NCI-H2029 treated with DMSO at 0.1 percent for 48 hours (cell line): ENCODE results near the gene ZACN.

Source experiments
- DNase-seq: peaks from one replicate; lab custom pipeline; 2025; lab: John Stamatoyannopoulos, UW

The ZACN gene

DNA sequence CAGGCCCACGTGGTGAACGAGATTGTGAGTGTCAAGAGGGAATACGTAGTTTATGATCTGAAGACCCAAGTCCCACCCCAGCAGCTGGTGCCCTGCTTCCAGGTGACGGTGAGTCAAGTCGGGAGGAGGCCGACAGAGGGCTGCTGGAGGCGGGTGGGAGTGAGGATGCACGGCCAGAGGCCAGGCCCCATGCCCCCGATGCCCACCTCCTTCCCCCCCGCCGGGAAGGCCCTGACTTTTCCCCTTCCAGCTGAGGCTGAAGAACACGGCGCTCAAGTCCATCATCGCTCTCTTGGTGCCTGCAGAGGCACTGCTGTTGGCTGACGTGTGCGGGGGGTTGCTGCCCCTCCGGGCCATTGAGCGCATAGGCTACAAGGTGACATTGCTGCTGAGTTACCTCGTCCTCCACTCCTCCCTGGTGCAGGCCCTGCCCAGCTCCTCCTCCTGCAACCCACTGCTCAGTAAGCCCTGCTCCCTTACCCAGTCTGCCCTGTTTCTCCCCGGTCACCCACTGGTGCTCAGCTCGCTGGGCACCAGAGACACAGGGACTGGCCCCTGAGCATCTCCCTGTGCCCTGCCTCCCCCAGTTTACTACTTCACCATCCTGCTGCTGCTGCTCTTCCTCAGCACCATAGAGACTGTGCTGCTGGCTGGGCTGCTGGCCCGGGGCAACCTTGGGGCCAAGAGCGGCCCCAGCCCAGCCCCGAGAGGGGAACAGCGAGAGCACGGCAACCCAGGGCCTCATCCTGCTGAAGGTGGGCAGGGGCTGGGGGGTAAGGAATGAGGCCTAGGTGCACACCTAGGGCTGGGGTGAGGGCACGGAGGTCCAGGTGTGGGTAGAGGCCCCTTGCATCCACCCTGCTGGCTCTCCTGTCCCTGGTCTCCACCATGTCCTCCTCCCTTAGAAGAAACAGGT, 2.6 kb downstream of the ZACN start:
- no peak for DNase-seq

DNA sequence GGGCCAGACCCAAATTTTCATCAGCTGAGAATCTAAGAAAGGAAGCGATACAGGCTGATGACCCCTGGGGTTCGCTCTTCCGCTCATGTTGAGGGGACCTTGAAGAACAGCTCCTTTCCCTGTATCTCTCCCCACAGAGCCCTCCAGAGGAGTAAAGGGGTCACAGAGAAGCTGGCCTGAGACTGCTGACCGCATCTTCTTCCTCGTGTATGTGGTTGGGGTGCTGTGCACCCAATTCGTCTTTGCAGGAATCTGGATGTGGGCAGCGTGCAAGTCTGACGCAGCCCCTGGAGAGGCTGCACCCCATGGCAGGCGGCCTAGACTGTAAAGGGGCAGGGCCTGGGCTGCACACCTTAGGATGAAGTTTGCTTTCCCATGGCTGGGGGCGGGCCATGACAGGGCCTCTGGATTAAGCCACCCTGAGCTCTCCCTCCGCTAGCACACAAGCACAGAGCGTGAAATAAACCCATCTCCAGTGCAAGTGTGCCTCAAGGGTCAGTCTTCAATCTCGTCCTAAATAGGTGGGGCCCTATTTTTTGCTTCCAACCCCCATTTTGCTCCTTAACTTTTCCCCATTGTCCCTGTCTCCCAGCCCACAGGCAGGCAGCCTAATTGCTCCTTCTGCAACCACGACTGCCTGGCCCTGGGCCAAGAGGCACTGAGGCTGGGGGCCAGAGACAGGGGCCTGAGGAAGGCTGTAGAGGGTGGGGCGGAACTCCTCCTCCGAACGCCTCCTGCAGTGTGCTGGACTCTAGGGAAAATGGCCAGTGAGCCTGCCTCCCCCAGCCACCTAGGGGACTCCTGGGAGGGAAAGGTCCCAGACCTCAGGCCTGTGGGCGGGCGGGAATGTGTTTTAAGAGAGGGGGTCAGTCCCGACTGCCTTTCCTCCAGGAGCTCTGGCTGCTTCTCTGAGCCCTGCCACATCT, 3.6 kb downstream of the ZACN start:
- no peak for DNase-seq

DNA sequence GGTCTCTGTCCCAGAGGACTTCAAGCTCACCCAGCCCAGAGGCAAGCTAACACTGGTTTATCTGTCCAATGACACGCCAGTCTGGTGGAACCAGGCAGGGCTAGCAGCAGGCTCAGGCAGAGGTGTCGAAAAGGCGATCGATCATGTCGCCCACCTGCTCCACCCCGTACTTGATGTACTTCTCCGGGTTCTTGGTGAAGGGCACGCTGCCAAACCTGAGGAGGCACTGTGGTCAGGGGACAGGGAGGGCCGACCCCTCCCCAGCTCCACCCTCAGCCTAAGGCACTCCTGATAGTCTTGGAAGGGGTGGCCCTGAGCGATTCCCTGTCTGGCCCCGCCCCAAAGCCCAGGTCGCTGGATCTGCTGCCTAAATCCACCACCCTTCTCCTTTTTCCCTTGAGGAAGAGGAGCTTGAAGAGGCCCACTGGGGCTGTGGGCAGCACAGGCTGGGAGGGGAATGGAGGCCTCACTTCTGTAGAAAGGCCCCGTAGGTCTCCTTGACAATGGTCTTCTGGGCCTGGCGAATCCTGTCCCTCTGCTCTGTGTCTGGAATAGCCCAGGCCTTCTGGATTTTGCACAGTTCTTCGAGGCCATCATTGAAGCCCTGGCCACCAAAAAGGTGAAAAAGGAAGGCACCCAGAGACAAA, 4.7 kb downstream of the ZACN start:
- no peak for DNase-seq

DNA sequence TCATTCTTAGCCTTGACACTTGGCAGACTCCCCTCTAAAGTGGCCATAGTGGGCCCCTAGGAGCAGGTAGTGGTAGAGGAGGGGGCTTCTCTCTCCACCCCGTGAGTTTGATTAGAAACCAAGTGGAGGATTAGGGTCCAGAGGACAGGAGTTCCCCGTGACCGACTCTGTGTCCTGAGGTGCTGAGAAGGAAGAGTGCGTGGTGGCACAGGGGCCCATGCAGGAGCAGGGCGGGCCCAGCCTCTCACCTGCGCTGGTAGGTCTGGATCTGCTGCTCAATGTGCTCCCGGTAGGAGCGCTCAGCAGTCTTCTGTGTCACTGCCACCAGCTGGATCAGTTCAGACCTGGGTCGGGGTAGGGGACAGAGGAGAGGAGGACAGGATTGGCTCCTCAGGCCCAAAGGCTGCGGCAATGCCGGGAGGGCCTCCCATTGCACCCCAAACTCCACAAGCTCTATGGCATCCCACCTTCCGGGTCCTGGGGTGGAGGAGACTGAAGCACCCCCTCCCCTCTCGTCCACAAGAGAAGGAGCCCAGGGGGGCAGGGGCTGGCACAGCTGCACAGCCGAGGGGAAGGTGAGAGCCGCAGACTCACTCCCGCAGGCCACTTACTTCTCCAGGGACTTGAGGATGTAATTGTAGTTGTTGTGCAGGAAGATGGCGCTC, 6.2 kb downstream of the ZACN start:
- no peak for DNase-seq

DNA sequence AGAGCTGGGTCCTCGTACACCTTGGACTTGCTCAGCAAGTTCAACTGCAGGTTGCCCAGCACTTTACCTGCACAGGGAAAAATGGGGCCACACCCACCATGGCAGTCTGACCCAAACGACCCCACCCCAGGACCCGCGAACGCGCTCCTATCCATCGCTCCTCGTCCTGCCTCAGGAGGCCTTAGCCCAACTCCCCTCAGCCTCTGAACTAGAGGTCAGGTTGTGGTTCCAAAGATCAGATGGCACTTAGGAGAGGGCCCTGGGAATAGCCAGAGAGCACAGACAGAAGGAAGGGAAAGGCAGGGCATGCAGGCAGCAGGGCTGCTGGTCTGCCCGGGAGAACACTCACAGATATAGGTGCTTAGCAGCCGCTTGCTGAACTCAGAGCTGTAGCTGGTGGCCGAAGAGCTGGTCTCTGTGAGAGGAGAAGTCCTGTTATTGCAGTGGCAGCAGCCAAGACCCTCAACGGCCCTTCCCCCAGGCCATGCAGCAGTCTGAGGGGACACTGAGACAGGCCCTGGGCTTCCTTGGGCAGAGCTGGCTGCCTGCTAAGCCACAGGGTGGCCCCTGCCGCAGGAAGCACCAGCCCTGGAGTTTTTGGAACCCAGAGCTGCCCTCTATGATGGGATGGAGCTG, 6.9 kb downstream of the ZACN start:
- DNase-seq: no peak

DNA sequence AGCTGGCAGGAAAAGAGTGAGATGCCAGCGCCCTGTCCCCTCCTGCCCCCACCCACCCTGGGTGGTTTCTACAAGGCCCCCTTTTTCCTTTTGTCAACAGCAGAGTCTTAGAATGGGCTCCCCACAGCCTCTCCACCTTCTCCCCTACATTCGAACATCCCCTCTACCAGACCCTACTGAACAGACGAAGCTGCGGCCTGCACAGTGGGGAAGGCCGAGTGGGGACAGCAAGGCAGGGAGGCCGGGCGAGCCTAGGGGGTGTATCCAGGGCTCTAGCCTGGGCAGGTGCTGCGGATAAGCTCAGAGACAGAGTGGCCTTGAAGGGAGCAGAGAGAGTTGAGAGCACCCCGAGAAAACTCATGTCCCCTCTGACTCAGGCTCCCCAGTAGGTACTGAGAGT, 7.4 kb downstream of the ZACN start:
- DNase-seq: no peak

DNA sequence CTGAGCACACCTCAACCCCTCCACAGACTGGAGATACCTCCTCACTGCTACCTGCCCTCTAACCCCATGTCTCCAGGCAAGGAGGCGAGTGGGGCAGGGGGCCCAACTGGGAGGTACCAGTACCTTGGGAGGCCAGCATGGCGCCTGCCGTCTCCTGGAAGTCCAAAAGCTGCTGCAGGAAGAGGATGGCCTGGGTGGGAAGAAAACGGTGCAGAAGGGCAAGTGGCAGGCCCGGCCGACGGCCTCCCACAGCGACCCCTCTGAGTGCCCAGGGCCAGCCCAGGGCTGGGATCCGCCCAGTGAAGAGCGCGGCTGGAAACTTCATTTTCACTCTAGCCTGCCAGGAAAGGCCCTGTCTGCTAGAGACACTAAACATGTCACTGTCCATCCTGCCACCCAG, 8.5 kb downstream of the ZACN start:
- no peak for DNase-seq

DNA sequence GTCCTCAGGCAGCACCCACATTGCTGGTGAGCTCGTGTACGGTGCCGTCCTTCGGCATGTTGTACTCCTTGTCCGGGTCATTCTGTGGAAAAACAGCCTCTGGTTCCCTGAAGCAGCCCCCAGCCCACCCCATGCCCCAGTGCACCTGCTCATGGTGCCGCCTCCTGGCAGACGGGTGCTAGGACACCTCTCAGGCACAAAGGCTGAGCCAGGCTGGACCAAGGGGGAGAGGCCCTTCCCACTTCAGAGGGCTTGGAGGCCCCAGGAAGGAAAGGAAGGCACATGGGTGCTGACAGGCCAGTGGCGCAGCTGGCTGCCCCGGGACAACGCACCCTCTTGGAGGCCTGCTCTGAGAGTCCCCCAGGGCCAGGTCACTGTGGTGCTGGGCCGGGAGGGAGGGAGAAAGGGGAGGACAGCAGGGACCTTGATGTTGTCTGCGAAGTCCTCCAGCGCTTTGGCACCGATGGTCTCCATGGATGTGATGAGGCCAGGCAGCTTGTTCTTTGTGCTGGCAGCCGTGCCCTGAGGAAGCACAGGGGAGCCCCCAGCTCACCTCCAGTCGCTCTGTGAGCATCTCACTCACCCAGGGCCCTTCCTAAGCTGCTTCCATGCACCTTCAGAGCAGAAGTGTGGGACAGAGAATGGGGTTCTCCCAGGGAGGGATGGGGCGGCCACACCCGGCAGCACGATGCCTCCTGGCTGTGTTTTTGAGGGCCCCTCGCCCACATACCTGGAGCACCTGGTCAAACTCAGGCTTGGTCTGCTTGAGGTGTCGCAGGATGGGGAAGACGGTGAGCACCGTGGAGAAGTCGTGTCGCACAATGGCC, 9.3 kb downstream of the ZACN start:
- DNase-seq: no peak

DNA sequence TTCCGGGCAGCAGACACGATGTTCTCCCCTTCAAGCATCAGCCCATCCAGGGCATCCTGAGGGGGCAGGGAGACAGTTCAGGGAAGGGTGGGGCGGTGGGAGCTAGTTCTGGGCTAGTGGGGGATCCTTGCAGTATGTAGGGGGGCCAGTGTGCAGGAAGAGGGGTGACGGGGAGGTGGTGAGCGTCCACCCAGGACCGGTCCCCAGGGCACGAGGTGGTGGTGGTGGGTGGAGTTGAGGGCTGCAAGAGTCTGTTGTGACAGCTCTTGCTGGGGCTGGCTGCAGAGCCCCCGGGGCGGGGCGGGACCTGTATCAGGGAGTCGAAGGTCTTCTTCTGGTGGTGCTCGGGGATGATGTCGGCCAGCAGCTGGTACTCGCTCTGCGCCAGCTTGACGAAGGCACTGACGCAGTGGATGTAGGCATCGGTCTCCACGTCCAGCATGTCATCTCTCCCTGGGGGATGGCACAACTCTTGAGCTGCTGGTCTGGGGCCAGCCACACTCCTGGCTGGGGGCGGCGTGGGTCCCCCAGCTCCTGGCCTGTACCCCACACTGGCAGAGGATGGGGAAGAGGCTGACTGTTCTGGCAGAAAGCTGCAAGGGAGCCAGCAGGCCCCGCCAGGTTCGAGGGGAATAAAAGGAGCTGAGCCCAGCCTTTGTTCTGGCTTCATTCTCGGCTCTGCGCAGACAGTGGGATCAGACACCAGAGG, 10.0 kb downstream of the ZACN start:
- no peak for DNase-seq

DNA sequence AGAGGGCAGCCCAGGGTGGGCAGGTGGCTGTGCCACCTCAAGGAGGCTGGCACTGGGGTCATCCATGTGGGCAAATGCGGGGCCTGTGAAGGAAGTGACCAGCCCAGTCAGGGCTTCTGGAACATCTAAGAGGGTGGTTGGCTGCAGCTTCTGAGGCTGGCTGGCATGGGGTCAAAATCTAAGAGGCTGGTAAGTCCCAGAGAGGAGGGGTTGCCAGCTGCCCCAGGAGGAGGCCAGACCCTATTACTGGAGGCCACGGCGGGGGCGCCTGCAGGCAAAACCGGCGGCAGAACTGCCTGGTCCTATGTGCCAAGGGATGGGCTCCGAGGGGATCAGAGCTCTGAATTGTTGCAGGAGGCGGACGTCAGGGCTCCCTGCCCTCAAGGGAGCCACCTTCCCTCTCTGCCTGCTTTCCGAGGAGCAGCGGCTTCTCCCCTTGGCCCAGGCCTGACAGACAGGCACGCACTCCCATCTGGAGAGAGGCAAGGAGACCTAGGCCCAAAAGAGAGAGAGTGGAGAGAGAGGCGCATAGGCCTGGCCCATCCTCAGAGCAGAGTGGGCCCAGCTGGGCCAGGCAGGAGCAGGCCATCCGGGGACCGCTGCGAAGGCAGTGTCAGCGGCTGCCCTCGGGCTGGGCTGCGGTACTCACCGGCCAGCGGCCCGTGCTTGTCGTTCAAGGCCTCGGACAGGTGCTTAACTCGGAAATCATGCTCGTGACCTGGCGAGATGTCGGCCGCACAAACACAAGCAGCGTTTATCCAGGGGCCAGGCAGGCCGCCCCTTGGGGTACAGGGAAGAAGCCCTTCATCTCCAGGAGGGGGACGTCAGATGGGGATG, 10.9 kb downstream of the ZACN start:
- DNase-seq: no peak

DNA sequence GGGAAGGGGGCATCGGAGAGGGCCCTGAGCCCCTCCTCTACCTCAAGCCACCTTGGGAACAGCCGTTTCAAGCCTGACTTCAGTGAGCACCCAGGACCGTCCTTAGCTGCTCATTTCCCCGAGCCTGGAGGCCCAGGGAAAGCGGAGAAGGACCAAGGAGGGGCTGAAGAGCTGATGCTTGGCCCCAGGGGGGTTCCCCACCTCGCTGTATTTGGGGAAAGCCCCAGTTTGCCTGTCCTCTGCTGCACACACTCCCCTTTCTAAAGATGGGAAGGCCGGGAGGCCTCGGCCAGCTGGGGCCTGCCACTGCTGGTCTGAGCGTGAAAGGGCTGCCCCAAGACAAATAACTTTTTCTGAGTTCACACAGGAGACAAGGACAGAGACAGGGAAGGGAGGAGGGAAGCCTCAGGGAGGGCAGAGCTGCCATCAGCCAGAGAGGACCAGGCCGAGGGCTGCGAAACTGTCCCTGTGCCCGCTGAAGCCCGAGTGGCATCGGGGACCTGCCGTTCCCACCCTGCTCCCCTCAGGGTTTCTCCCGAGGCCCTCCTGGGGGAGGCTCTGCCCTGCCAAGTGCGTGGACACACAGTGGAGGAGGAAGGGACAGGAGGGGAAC, 11.6 kb downstream of the ZACN start:
- no peak for DNase-seq

DNA sequence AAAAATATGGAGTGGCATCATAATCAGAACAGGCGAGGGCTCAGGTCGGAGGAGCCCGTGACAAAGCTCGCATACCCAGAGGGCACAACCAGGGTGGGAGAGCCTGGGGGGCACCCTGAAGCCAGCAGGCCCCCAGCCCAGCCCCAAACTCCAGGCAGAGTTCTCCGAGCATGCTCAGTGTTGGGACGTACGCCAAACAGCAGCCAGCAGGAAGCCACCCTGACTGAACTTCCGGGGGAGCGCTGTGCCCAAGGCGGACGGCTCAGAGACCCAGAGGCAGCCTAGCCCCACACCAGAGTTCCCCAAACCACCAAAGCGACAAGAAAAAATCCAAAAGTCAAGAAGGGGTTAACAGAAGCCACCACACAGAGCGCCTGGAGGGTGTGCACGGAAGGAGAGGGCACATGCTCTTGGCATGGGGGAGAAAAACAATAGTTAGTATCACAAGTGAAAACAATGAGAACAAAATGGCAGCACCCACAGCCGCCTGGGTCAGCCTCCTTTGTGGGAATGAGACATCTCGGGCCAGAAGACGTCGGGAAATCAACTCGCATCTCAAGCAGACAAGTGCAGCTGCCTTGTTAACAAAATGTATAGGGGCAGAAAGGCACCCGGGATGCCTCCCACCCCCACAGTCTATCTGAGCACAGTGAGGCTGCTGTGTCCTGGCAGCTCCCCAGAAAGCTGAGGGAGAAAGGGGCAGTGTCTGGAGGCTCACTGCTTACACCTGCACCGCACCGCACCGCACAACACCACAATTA, 12.7 kb downstream of the ZACN start:
- DNase-seq: no peak

DNA sequence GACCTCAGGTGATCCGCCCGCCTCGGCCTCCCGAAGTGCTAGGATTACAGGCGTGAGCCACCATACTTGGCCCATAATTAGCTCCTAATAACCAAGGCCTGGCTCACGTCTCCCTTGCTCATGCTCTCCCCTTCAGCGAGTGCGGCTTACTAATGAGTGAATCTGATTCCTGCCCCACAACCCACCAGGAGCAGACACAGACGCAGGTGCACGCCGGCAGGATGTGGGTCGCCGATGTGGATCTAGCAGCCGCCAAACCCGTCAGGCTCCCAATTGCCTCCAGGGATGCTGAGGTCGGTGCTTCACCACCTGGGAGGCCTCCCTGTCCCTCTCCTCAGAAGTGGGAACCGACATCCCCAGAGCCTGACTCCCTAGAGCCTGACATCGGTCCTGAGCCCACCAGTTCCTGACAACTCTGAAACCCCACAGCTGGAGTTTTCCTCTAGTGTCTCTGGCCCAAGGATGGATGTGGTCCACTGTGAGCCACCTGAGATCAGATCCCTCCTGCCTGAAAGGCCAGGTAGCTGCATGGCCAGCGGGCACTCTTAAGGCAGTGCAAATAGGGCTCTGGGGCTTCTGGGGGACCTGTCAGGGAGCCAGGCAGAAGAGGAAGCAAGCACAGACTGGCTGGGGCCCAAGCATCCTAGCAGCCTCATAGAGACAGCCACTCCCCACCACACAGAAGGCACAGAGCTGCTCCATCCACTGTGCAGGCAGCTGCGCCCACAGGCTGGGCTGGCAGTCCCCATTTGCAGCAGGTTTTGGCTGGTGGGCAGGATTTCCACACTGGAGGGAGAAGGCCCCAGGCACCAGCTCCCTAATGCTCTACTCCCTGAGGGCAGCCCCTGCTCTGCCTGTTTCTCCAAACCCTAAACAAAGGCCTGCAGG, 13.8 kb downstream of the ZACN start:
- DNase-seq: no peak

DNA sequence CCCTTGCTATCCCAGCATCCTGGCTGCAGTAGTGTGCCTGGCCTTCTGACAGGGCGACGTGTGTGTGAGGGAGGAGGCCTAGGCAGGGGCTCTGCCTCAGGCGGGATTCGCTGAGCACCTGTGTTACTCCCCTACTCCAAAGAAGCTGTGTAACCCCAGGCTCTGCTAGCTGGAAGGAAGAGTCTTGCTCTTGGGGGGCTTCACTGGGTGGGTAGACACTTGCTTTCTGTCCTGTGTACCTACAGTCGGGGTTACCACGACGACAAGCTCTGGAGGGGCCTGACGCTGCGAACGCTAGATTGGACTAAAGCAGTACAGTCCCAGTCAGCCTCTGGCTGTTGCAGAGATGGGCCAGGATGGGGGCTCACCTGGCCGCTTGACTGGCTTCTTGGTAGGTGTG, 15.1 kb downstream of the ZACN start:
- DNase-seq: no peak

DNA sequence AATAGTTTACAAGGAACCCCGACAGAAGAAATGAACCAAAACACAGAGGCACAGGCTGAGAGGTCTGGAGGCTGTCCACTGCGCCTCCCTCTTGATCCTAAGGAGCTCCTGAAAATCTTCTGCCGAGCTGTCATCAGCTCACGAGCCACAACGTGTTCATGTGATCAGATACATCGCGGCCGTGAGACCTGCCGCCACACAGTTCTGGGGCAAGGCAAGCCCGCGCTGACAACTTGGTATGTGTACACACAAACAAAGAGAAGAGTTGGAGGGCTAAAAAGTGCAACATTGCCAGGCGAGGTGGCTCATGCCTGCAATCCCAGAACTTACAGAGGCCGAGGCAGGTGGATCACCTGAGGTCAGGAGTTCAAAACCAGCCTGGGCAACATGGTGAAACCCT, 17.0 kb downstream of the ZACN start:
- DNase-seq: no peak

DNA sequence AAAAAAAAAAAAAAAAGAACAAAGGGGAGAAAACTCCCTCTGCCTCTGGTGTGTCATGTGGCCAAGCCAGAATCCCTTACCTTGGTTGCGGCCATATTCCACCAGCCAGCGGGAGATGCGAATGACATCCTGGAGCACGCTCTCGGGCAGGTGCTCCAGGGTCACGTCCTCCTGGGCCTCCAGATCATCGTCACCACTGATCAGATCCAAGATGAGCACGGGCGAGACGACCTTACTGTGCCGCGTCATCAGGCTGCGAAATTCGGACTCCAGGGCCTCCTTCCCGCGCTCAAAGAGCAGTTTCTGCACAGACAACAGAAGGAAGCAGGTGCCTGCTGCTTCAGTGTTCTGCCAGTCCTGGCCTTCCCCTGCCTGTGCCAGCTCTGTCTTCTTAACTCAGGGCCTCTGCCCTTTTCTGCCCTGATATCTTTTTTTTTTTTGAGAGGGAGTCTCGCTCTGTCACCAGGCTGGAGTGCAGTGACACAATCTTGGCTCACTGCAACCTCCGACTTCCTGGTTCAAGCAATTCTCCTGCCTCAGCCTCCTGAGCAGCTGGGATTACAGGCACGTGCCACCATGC, 18.8 kb downstream of the ZACN start:
- DNase-seq: no peak

DNA sequence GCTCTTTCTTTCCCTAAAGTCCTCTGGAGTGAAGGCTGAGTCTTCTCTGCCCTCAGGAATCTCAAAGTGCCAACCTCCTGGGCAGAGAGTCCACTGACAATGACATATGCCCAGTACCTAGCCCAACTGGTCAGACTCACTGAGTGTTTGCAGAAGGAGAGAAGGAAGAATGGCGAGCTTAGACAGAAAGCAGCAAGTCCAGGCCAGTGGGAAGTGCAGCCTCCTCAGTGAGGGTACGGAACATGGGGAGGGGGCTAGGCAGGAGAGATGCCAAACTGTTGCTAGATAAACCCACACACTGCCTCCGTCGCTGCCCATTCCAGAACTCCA, 23.9 kb downstream of the ZACN start:
- DNase-seq: no peak
